Activated T-cell treated with anti-CD3 and anti-CD28 coated beads, Interleukin-2, amount 50 U/mL, for 72 hours (primary cell): ENCODE results near the gene DDX24. TPM values are rescaled to one million over a fixed set of nuclear protein-coding genes. Genes with fewer than 3 reads are reported as not detected.

Source experiments
- ATAC-seq, 2 donors: fragments of 150-1000 bp; cut with Tn5 transposase; replicated peaks in 1 of 2; 2 replicates each; pipeline ENCODE4 v1.10.0; 2021; ENCODE audit warnings: moderate library complexity in 2 of 2, mild to moderate bottlenecking in 1 of 2
- DNase-seq, 2 donors: peaks; one replicate each; pipeline ENCODE4 v3.0.0; 2021 to 2022; ENCODE audit warnings: mixed read lengths in 1 of 2
- H3K27ac Mint-ChIP-seq: one replicate; pipeline ENCODE4 v1.8.0; 2022; ENCODE audit warnings: mild to moderate bottlenecking, moderate library complexity, mixed read lengths
- H3K27me3 Mint-ChIP-seq: one replicate; pipeline ENCODE4 v1.8.0; 2022; ENCODE audit warnings: low read depth, mixed read lengths
- H3K36me3 Mint-ChIP-seq, 2 donors: one replicate each; pipeline ENCODE4 v1.8.0; 2022; ENCODE audit warnings: mixed read lengths in 2 of 2, mild to moderate bottlenecking in 1 of 2; ENCODE audit not compliant: insufficient read depth in 2 of 2
- H3K4me1 Mint-ChIP-seq: one replicate; pipeline ENCODE4 v1.8.0; 2022; ENCODE audit warnings: low read depth, mixed read lengths
- H3K4me3 Mint-ChIP-seq, 2 donors: one replicate each; pipeline ENCODE4 v1.8.0; 2022; ENCODE audit warnings: mild to moderate bottlenecking in 2 of 2, mixed read lengths in 2 of 2, moderate library complexity in 2 of 2
- H3K9me3 Mint-ChIP-seq, 2 donors: one replicate each; pipeline ENCODE4 v1.8.0; 2022; ENCODE audit warnings: mixed read lengths in 2 of 2
- total RNA-seq, 2 donors: library from RNA; stranded (reverse); gene quantifications; one replicate each; pipeline ENCODE4 v1.2.3, GENCODE V29; 2022

Gene DDX24
- total RNA-seq, 2 donors from 2014 or later = 193 to 197 TPM

GRCh38 chr14:94123296-94123695, 42.3 kb upstream of the DDX24 start:
- H3K36me3 Mint-ChIP-seq = peaks cover 5 to 7% of the 10 kb centered on the region in 2 donors
- ATAC-seq (no peak), DNase-seq (no peak)
- peaks cover 3 to 10% of the 10 kb centered on the region in 2 donors for H3K9me3 Mint-ChIP-seq
- peaks cover 12% of the 10 kb centered on the region for H3K27me3 Mint-ChIP-seq
- no peak overlapping the region for H3K27ac Mint-ChIP-seq
- H3K4me1 Mint-ChIP-seq = peaks cover under 1% of the 10 kb centered on the region
- no peak overlapping the region for H3K4me3 Mint-ChIP-seq

- H3K27ac Mint-ChIP-seq = no peak overlapping the region
- ATAC-seq (no peak), DNase-seq (no peak)
- H3K27me3 Mint-ChIP-seq = peaks cover 20% of the 10 kb centered on the region
- H3K9me3 Mint-ChIP-seq = peaks cover 3 to 10% of the 10 kb centered on the region in 2 donors
- no peak overlapping the region for H3K4me3 Mint-ChIP-seq
- H3K36me3 Mint-ChIP-seq = peaks cover 5 to 7% of the 10 kb centered on the region in 2 donors
- H3K4me1 Mint-ChIP-seq = no peaks in the 10 kb centered on the region
These were observed 41.4 kb upstream of the DDX24 start for GRCh38 chr14:94122438-94122837.

- H3K4me1 Mint-ChIP-seq = no peaks in the 10 kb centered on the region
- DNase-seq (no peak), ATAC-seq (no peak)
- H3K9me3 Mint-ChIP-seq = peaks cover 3 to 10% of the 10 kb centered on the region in 2 donors
- H3K27ac Mint-ChIP-seq = no peak overlapping the region
- H3K36me3 Mint-ChIP-seq = peaks cover 5 to 7% of the 10 kb centered on the region in 2 donors
- peaks cover 25% of the 10 kb centered on the region for H3K27me3 Mint-ChIP-seq
- H3K4me3 Mint-ChIP-seq = no peak overlapping the region
These were observed 40.5 kb upstream of the DDX24 start for GRCh38 chr14:94121485-94121884.

- Mint-ChIP-seq H3K27me3 (peaks cover 25% of the 10 kb centered on the region), H3K9me3 (peaks cover 3 to 10% of the 10 kb centered on the region in 2 donors)
These were observed 39.8 kb upstream of the DDX24 start for GRCh38 chr14:94120667-94121340.

GRCh38 chr14:94119071-94119470, 38.1 kb upstream of the DDX24 start:
- peaks cover 3 to 10% of the 10 kb centered on the region in 2 donors for H3K9me3 Mint-ChIP-seq
- H3K36me3 Mint-ChIP-seq = peaks cover 5 to 7% of the 10 kb centered on the region in 2 donors
- H3K27ac Mint-ChIP-seq = no peak overlapping the region
- no peak overlapping the region for H3K4me3 Mint-ChIP-seq
- DNase-seq (no peak), ATAC-seq (no peak)
- no peaks in the 10 kb centered on the region for H3K4me1 Mint-ChIP-seq
- peaks cover 25% of the 10 kb centered on the region for H3K27me3 Mint-ChIP-seq

More at GRCh38 chr14:94120667-94121340, 39.8 kb upstream of the DDX24 start:
- H3K27ac Mint-ChIP-seq = no peak overlapping the region
- DNase-seq = no peak
- no peaks in the 10 kb centered on the region for H3K4me1 Mint-ChIP-seq
- H3K4me3 Mint-ChIP-seq = no peak overlapping the region
- no peak for ATAC-seq
- H3K36me3 Mint-ChIP-seq = peaks cover 5 to 7% of the 10 kb centered on the region in 2 donors

GRCh38 chr14:94117856-94118255, 36.9 kb upstream of the DDX24 start:
- peaks cover 25% of the 10 kb centered on the region for H3K27me3 Mint-ChIP-seq
- peaks cover 3 to 10% of the 10 kb centered on the region in 2 donors for H3K9me3 Mint-ChIP-seq
- H3K4me1 Mint-ChIP-seq = no peaks in the 10 kb centered on the region
- ATAC-seq = no peak
- peaks cover 5 to 7% of the 10 kb centered on the region in 2 donors for H3K36me3 Mint-ChIP-seq
- no peak overlapping the region for H3K27ac Mint-ChIP-seq
- no peak for DNase-seq
- H3K4me3 Mint-ChIP-seq = no peak overlapping the region

GRCh38 chr14:94116701-94117100, 35.7 kb upstream of the DDX24 start:
- peaks cover 5 to 7% of the 10 kb centered on the region in 2 donors for H3K36me3 Mint-ChIP-seq
- no peak overlapping the region for H3K27ac Mint-ChIP-seq
- no peaks in the 10 kb centered on the region for H3K4me1 Mint-ChIP-seq
- peaks cover 3 to 10% of the 10 kb centered on the region in 2 donors for H3K9me3 Mint-ChIP-seq
- peaks cover 24% of the 10 kb centered on the region for H3K27me3 Mint-ChIP-seq
- no peak for DNase-seq
- no peak for ATAC-seq
- H3K4me3 Mint-ChIP-seq = no peak overlapping the region

GRCh38 chr14:94115631-94116030, 34.6 kb upstream of the DDX24 start:
- H3K27me3 Mint-ChIP-seq = peaks cover 14% of the 10 kb centered on the region
- H3K9me3 Mint-ChIP-seq = peaks cover 0 to 6% of the 10 kb centered on the region in 2 donors
- DNase-seq (no peak), ATAC-seq (no peak)
- no peaks in the 10 kb centered on the region for H3K4me1 Mint-ChIP-seq
- no peak overlapping the region for H3K4me3 Mint-ChIP-seq
- H3K27ac Mint-ChIP-seq = no peak overlapping the region
- H3K36me3 Mint-ChIP-seq = peaks cover 0 to 7% of the 10 kb centered on the region in 2 donors

- no peak overlapping the region for H3K4me3 Mint-ChIP-seq
- H3K4me1 Mint-ChIP-seq = no peaks in the 10 kb centered on the region
- peaks cover 13% of the 10 kb centered on the region for H3K27me3 Mint-ChIP-seq
- peaks cover 0 to 3% of the 10 kb centered on the region in 2 donors for H3K9me3 Mint-ChIP-seq
- DNase-seq = no peak
- no peak for ATAC-seq
- peaks cover 0 to 7% of the 10 kb centered on the region in 2 donors for H3K36me3 Mint-ChIP-seq
- no peak overlapping the region for H3K27ac Mint-ChIP-seq
These were observed 34.1 kb upstream of the DDX24 start for GRCh38 chr14:94115058-94115591.

- Mint-ChIP-seq H3K9me3 (peaks cover 0 to 3% of the 10 kb centered on the region in 2 donors), H3K4me1 (no peaks in the 10 kb centered on the region), H3K36me3 (peaks cover 0 to 3% of the 10 kb centered on the region in 2 donors), H3K27ac (no peak overlapping the region), H3K4me3 (no peak overlapping the region), H3K27me3 (peaks cover 13% of the 10 kb centered on the region)
- ATAC-seq (no peak), DNase-seq (no peak)
These were observed 33.6 kb upstream of the DDX24 start for GRCh38 chr14:94114589-94115057.

- H3K4me1 Mint-ChIP-seq = no peaks in the 10 kb centered on the region
- peaks cover 13% of the 10 kb centered on the region for H3K27me3 Mint-ChIP-seq
- H3K4me3 Mint-ChIP-seq = no peak overlapping the region
- no peaks in the 10 kb centered on the region for H3K9me3 Mint-ChIP-seq
- no peak overlapping the region for H3K27ac Mint-ChIP-seq
- ATAC-seq (no peak), DNase-seq (no peak)
- no peaks in the 10 kb centered on the region for H3K36me3 Mint-ChIP-seq
These were observed 33.0 kb upstream of the DDX24 start for GRCh38 chr14:94113908-94114588.

GRCh38 chr14:94113490-94113889, 32.5 kb upstream of the DDX24 start:
- Mint-ChIP-seq H3K27ac (no peak overlapping the region), H3K4me3 (no peak overlapping the region), H3K27me3 (peaks cover 13% of the 10 kb centered on the region), H3K36me3 (no peaks in the 10 kb centered on the region), H3K4me1 (no peaks in the 10 kb centered on the region), H3K9me3 (no peaks in the 10 kb centered on the region)
- DNase-seq (no peak), ATAC-seq (no peak)

GRCh38 chr14:94113073-94113472, 32.1 kb upstream of the DDX24 start:
- no peaks in the 10 kb centered on the region for H3K36me3 Mint-ChIP-seq
- H3K9me3 Mint-ChIP-seq = no peaks in the 10 kb centered on the region
- ATAC-seq (no peak), DNase-seq (no peak)
- peaks cover 11% of the 10 kb centered on the region for H3K27me3 Mint-ChIP-seq
- no peaks in the 10 kb centered on the region for H3K4me1 Mint-ChIP-seq
- no peak overlapping the region for H3K4me3 Mint-ChIP-seq
- H3K27ac Mint-ChIP-seq = no peak overlapping the region
